Activated CD8-positive, alpha-beta memory T cell treated with anti-CD3 and anti-CD28 coated beads, Interleukin-2, amount 50 U/mL, for 24 hours (primary cell): ENCODE results near the gene KRT14.
"Not testable (repeated sequence)": the region's sequence is repeated elsewhere in the genome, so short reads cannot be mapped to it uniquely, and the experiment has no call there.

ENCODE experiments used
- DNase-seq: peaks from one replicate; pipeline ENCODE4 v3.0.0-alpha.2; 2020; ENCODE audit errors: extremely low read depth

The KRT14 gene

GRCh38 chr17:41623184-41623861, 36.6 kb upstream of the KRT14 start:
- not testable (repeated sequence) for DNase-seq

- not testable (repeated sequence) for DNase-seq
Measured at GRCh38 chr17:41622340-41623183, 35.9 kb upstream of the KRT14 start.

GRCh38 chr17:41621916-41622315, 35.2 kb upstream of the KRT14 start:
- DNase-seq = no peak

GRCh38 chr17:41621435-41621817, 34.7 kb upstream of the KRT14 start:
- not testable (repeated sequence) for DNase-seq

GRCh38 chr17:41620583-41621434, 34.1 kb upstream of the KRT14 start:
- no peak for DNase-seq

- DNase-seq = not testable (repeated sequence)
Measured at GRCh38 chr17:41619927-41620582, 33.4 kb upstream of the KRT14 start.

GRCh38 chr17:41619036-41619926, 32.6 kb upstream of the KRT14 start:
- DNase-seq = no peak

- DNase-seq = no peak
Measured at GRCh38 chr17:41618341-41619035, 31.8 kb upstream of the KRT14 start.

- DNase-seq = no peak
Measured at GRCh38 chr17:41617698-41618097, 31.0 kb upstream of the KRT14 start.

GRCh38 chr17:41617136-41617535, 30.4 kb upstream of the KRT14 start:
- DNase-seq = no peak

- not testable (repeated sequence) for DNase-seq
Measured at GRCh38 chr17:41616486-41616885, 29.8 kb upstream of the KRT14 start.

GRCh38 chr17:41615454-41615853, 28.8 kb upstream of the KRT14 start:
- DNase-seq = no peak

- DNase-seq = not testable (repeated sequence)
Measured at GRCh38 chr17:41614767-41615166, 28.1 kb upstream of the KRT14 start.

GRCh38 chr17:41614098-41614497, 27.4 kb upstream of the KRT14 start:
- DNase-seq = no peak

- DNase-seq = no peak
Measured at GRCh38 chr17:41613277-41614082, 26.8 kb upstream of the KRT14 start.

- not testable (repeated sequence) for DNase-seq
Measured at GRCh38 chr17:41612376-41613160, 25.9 kb upstream of the KRT14 start, which contains the start of gene KRT16. Gene KRT16, minus strand, starts transcription at chr17:41612767. Its CDS starts 79 bp downstream, at chr17:41612688.

- DNase-seq = no peak
Measured at GRCh38 chr17:41610965-41611640, 24.4 kb upstream of the KRT14 start.
